IPS DF 6.9 (cell line): ENCODE measurements around the gene METRNL.

Experiments used
- DNase-seq: peaks from one replicate; pipeline ENCODE4 v3.0.0-alpha.2; 2013; ENCODE audit warnings: low read depth, low spot score
- H3K27ac ChIP-seq: one replicate; pipeline ENCODE4 v1.5.1; 2013; ENCODE audit warnings: low read length, control low read depth
- H3K27me3 ChIP-seq: 2 replicates; pipeline ENCODE4 v1.6.1; 2013; ENCODE audit warnings: mild to moderate bottlenecking, low read length; ENCODE audit not compliant: control insufficient read depth, insufficient read depth
- H3K36me3 ChIP-seq: 2 replicates; pipeline ENCODE4 v1.6.1; 2013; ENCODE audit warnings: low read length; ENCODE audit not compliant: control insufficient read depth, insufficient read depth
- H3K4me1 ChIP-seq: 2 replicates; pipeline ENCODE4 v1.6.1; 2013; ENCODE audit warnings: low read length; ENCODE audit not compliant: control insufficient read depth, insufficient read depth
- H3K4me3 ChIP-seq: 2 replicates; pipeline ENCODE4 v1.5.1; 2013; ENCODE audit warnings: mild to moderate bottlenecking, low read length
- H3K9me3 ChIP-seq: 2 replicates; pipeline ENCODE4 v1.6.1; 2013; ENCODE audit warnings: low read length, inconsistent platforms; ENCODE audit not compliant: control insufficient read depth, insufficient read depth
- WGBS: extraction: QIAGEN DNeasy Blood & Tissue Kit; methylation state at CpG from one replicate; pipeline ENCODE4 v1.1.7; 2013; ENCODE audit warnings: mixed read lengths, missing lambda C conversion rate; ENCODE audit not compliant: insufficient read length, insufficient coverage; 5-methylcytosine and 5-hydroxymethylcytosine counted together

The METRNL gene

GRCh38 chr17:83080858-83081683, 1.7 kb downstream of the METRNL start:
- Histone ChIP-seq H3K4me1 (peaks cover 18% of the 10 kb centered on the region), H3K36me3 (no peaks in the 10 kb centered on the region; the same call in 1 of the 2 replicates), H3K27ac (no peak overlapping the region), H3K4me3 (peak overlapping the region; percentile 63; the same call in 1 of the 2 replicates), H3K27me3 (peaks cover 6% of the 10 kb centered on the region; the same call in 1 of the 2 replicates), H3K9me3 (no peaks in the 10 kb centered on the region)
- no CpG with 5 or more reads among the region's 91 CpGs for WGBS
- no peak for DNase-seq

DNA sequence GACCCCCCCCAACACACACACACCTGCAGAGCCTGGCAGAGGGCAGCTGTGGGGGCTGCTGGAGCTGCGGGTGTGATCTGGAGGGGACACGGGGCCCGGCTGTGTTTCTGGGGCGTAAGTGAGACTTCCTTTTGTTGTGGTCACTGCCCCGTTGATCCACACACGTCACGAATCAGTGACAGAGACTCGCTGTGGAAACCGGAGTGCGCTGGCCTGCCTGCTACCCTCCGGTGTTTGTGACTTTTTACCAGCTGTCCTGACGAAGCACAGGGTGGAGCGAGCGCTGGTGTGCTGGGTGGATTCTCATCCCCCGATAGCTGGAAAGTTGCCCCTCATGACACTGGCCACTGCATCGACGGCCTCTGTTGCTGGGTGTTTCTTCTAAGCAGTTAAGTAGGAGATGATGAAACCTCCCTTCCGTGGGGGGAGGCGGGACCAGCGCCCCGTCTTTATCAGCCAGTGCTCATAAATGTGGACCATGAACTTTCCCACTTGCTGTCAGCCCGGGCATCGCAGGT, 2.3 kb downstream of the METRNL start:
- peaks cover 18% of the 10 kb centered on the region for H3K4me1 ChIP-seq
- H3K36me3 ChIP-seq, result no peaks in the 10 kb centered on the region; the same call in 1 of the 2 replicates
- peaks cover 6% of the 10 kb centered on the region; the same call in 1 of the 2 replicates for H3K27me3 ChIP-seq
- no peak for DNase-seq
- no peaks in the 10 kb centered on the region for H3K9me3 ChIP-seq
- WGBS, result no CpG with 5 or more reads among the region's 23 CpGs
- no peak overlapping the region for H3K4me3 ChIP-seq
- no peak overlapping the region for H3K27ac ChIP-seq

DNA sequence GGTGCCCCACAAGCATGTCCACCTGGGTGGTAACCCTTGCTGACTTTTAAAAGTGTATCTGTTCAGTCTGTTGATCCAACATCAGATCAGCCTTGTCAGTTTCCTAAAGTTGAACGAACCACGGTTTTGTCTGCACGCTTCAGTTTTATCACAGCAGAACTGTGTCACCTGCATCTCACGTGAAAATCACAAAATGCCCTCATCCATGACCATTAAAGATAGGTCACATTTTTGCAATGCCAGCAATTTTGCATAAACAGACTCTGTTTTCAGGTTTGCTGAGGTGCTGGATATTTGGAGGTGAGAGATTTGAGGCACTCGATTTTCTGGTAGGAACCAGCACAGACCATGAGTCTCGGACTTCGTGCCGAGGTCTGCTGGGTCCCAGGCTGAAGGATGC, 3.0 kb downstream of the METRNL start:
- no peaks in the 10 kb centered on the region; the same call in 1 of the 2 replicates for H3K36me3 ChIP-seq
- H3K9me3 ChIP-seq, result no peaks in the 10 kb centered on the region
- H3K4me3 ChIP-seq, result no peak overlapping the region
- peaks cover 18% of the 10 kb centered on the region for H3K4me1 ChIP-seq
- WGBS, result no CpG with 5 or more reads among the region's 8 CpGs
- peaks cover 6% of the 10 kb centered on the region; the same call in 1 of the 2 replicates for H3K27me3 ChIP-seq
- H3K27ac ChIP-seq, result no peak overlapping the region
- no peak for DNase-seq

- H3K36me3 ChIP-seq, result no peaks in the 10 kb centered on the region; the same call in 1 of the 2 replicates
- WGBS, result no CpG with 5 or more reads among the region's 20 CpGs
- H3K4me1 ChIP-seq, result peaks cover 18% of the 10 kb centered on the region
- no peaks in the 10 kb centered on the region for H3K9me3 ChIP-seq
- DNase-seq, result no peak
- peaks cover 5% of the 10 kb centered on the region; the same call in 1 of the 2 replicates for H3K27me3 ChIP-seq
- H3K27ac ChIP-seq, result no peak overlapping the region
- no peak overlapping the region for H3K4me3 ChIP-seq
Observed at GRCh38 chr17:83082909-83083367, 3.5 kb downstream of the METRNL start.

GRCh38 chr17:83083368-83084201, 4.2 kb downstream of the METRNL start:
- Histone ChIP-seq H3K4me3 (no peak overlapping the region), H3K4me1 (peaks cover 15% of the 10 kb centered on the region), H3K9me3 (no peaks in the 10 kb centered on the region), H3K36me3 (no peaks in the 10 kb centered on the region; the same call in 1 of the 2 replicates), H3K27ac (no peak overlapping the region), H3K27me3 (no peaks in the 10 kb centered on the region; the same call in 1 of the 2 replicates)
- WGBS, result no CpG with 5 or more reads among the region's 25 CpGs
- DNase-seq, result peak; percentile 35

- Histone ChIP-seq H3K27me3 (no peaks in the 10 kb centered on the region; the same call in 1 of the 2 replicates), H3K4me1 (peaks cover 15% of the 10 kb centered on the region), H3K36me3 (no peaks in the 10 kb centered on the region; the same call in 1 of the 2 replicates), H3K9me3 (no peaks in the 10 kb centered on the region), H3K27ac (no peak overlapping the region), H3K4me3 (no peak overlapping the region)
- DNase-seq, result no peak
- WGBS, result no CpG with 5 or more reads among the region's 9 CpGs
Observed at GRCh38 chr17:83084214-83084613, 4.8 kb downstream of the METRNL start.

DNA sequence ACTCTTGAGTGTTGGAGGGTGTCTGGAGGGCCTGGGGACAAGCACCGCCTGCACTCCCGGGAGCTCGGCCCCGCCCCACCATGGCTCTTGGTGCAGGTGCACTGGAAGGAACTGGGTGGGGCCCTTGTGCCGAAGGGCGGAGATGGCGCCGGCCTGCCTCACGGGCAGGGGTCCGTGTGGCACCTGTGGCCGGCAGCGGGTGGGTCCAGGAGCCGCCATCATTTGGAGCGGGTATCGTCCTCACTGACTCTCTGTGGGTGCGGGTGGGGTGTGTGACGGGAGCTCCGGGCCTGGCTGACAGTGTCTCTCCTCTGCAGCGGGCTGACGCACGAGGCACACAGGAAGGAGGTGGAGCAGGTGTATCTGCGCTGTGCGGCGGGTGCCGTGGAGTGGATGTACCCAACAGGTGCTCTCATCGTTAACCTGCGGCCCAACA, 5.2 kb downstream of the METRNL start:
- H3K4me3 ChIP-seq, result no peak overlapping the region
- no peak for DNase-seq
- H3K4me1 ChIP-seq, result peaks cover 15% of the 10 kb centered on the region
- H3K36me3 ChIP-seq, result no peaks in the 10 kb centered on the region; the same call in 1 of the 2 replicates
- no peaks in the 10 kb centered on the region; the same call in 1 of the 2 replicates for H3K27me3 ChIP-seq
- H3K9me3 ChIP-seq, result no peaks in the 10 kb centered on the region
- H3K27ac ChIP-seq, result no peak overlapping the region
- no CpG with 5 or more reads among the region's 27 CpGs for WGBS

DNA sequence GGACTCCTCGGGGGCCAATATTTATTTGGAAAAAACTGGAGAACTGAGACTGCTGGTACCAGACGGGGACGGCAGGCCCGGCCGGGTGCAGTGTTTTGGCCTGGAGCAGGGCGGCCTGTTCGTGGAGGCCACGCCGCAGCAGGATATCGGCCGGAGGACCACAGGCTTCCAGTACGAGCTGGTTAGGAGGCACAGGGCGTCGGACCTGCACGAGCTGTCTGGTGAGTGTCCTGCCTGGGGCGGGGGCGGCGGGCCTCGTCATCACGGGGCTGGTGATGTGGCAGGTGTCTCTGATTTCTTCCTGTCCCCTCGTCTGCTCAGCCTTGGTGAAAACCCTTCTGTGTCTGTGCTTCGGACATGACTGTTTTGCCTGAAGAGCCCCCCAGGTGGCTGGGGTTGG, 5.7 kb downstream of the METRNL start:
- H3K27ac ChIP-seq, result no peak overlapping the region
- WGBS, result no CpG with 5 or more reads among the region's 22 CpGs
- peaks cover 15% of the 10 kb centered on the region for H3K4me1 ChIP-seq
- H3K36me3 ChIP-seq, result no peaks in the 10 kb centered on the region; the same call in 1 of the 2 replicates
- no peak for DNase-seq
- H3K9me3 ChIP-seq, result no peaks in the 10 kb centered on the region
- H3K27me3 ChIP-seq, result no peaks in the 10 kb centered on the region; the same call in 1 of the 2 replicates
- H3K4me3 ChIP-seq, result no peak overlapping the region

DNA sequence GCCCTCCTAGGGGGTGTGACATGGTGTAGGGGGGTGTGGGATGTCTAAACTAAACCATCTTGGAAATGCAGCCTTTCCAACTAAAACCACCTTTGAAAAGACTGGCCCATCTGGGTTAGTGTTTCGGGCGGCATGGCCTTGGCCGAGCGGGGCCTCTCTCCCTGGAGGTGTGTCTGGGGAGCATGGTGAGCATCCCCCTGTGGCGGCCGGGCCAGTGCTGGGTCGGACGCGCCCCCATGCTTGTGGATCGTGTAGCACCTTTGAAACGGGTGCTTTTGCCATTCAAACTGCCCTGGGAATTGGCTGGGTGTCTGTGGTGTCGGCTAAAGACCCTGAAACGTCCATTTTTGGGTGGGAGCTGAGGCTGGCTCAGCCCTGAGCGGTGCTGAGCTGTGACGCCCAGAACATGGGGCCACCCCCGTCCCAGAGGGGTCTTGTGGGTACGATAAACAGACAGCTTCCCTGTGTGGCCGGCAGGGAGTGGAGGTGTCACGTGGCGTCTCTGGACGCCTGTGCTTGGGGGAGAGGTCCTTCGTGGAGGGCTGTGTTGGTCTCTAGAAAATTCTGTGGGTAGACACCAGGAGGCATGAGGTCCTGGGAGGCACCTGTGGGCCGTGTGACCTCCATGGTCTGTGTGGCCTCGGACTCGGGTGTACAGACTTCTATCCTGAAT, 6.3 kb downstream of the METRNL start:
- H3K4me1 ChIP-seq, result peaks cover 15% of the 10 kb centered on the region
- no peaks in the 10 kb centered on the region; the same call in 1 of the 2 replicates for H3K27me3 ChIP-seq
- no CpG with 5 or more reads among the region's 25 CpGs for WGBS
- DNase-seq, result no peak
- H3K4me3 ChIP-seq, result no peak overlapping the region
- no peaks in the 10 kb centered on the region for H3K9me3 ChIP-seq
- H3K27ac ChIP-seq, result no peak overlapping the region
- no peaks in the 10 kb centered on the region; the same call in 1 of the 2 replicates for H3K36me3 ChIP-seq
